SU-DHL-6 (cell line): ENCODE data around the gene BTG3.
A peak's percentile ranks its signal among the peaks of the same experiment; 100 is the strongest.

Source experiments
- H2AFZ ChIP-seq: fragments of 200-600 bp; sonication (generic); 2 replicates; pipeline ENCODE4 v1.6.1; 2014; ENCODE audit warnings: low read depth, mild to moderate bottlenecking, moderate library complexity, mixed read lengths, antibody characterized with exemption, low read length; ENCODE audit not compliant: severe bottlenecking
- H3F3A ChIP-seq: fragments of 200-600 bp; shearing (Covaris generic); 2 replicates; pipeline ENCODE4 v1.6.0; 2016; ENCODE audit warnings: antibody characterized with exemption, mild to moderate bottlenecking; ENCODE audit not compliant: insufficient read depth
- H3K27ac ChIP-seq: fragments of 200-600 bp; sonication (generic); 2 replicates; pipeline ENCODE4 v1.5.1; 2016; ENCODE audit warnings: low read depth, mild to moderate bottlenecking, low read length, moderate library complexity, mixed read lengths
- H3K27me3 ChIP-seq: fragments of 200-600 bp; sonication (generic), shearing (Covaris generic); 2 replicates; pipeline ENCODE4 v1.6.0; 2014; ENCODE audit warnings: mild to moderate bottlenecking, low read length
- H3K36me3 ChIP-seq: fragments of 200-600 bp; sonication (generic); 2 replicates; pipeline ENCODE4 v1.6.1; 2014; ENCODE audit warnings: mild to moderate bottlenecking, low read length, mixed read lengths
- H3K4me2 ChIP-seq: fragments of 300-600, 200-600 bp; shearing (Covaris generic), sonication (generic); 2 replicates; pipeline ENCODE4 v1.6.0; 2014; ENCODE audit warnings: low read length, low read depth, mild to moderate bottlenecking; ENCODE audit not compliant: poor library complexity, severe bottlenecking
- H3K4me3 ChIP-seq: fragments of 200-600 bp; sonication (generic); 2 replicates; pipeline ENCODE4 v1.5.1; 2014; ENCODE audit warnings: antibody characterized with exemption, low read length, mild to moderate bottlenecking, mixed read lengths; ENCODE audit not compliant: insufficient read depth, poor library complexity, severe bottlenecking
- H3K79me2 ChIP-seq: fragments of 200-600 bp; sonication (generic); 2 replicates; pipeline ENCODE4 v1.6.1; 2014; ENCODE audit warnings: mild to moderate bottlenecking, low read length, moderate library complexity; ENCODE audit not compliant: insufficient read depth
- H3K9ac ChIP-seq: fragments of 200-600 bp; sonication (generic); 2 replicates; pipeline ENCODE4 v1.7.0; 2014; ENCODE audit warnings: mild to moderate bottlenecking, low read length
- H3K9me2 ChIP-seq: fragments of 200-600 bp; sonication (generic); replicated peaks from 2 replicates; pipeline ENCODE4 v1.6.1; 2014; ENCODE audit warnings: low read length; ENCODE audit not compliant: insufficient read depth
- H3K9me3 ChIP-seq: fragments of 200-600 bp; sonication (generic); 2 replicates; pipeline ENCODE4 v1.6.1; 2014; ENCODE audit warnings: low read length, mixed read lengths; ENCODE audit not compliant: insufficient read depth
- H4K20me1 ChIP-seq: fragments of 200-600 bp; sonication (generic); 2 replicates; pipeline ENCODE4 v1.6.1; 2014; ENCODE audit warnings: low read depth, mild to moderate bottlenecking, antibody characterized with exemption, low read length, moderate library complexity, mixed read lengths
- CTCF ChIP-seq: fragments of 200-600 bp; sonication (generic); IDR thresholded peaks from one replicate; pipeline ENCODE4 v1.5.1; 2017; ENCODE audit warnings: antibody characterized with exemption, mild to moderate bottlenecking, low read length, moderate library complexity; ENCODE audit not compliant: insufficient read depth, poor library complexity, severe bottlenecking
- EZH2phosphoT487 ChIP-seq: fragments of 200-600 bp; sonication (generic), shearing (Covaris generic); conservative IDR thresholded peaks from 2 replicates; pipeline ENCODE4 v1.6.1; 2018; ENCODE audit warnings: mild to moderate bottlenecking, antibody characterized with exemption, low read length, moderate library complexity, mixed read lengths

BTG3 gene

GRCh38 chr21:17610911-17611310 is 1.8 kb downstream of the BTG3 start:
- Histone ChIP-seq H4K20me1 (peaks cover 18% of the 10 kb centered on the region; the same call in 1 of the 2 replicates), H3K9ac (peak overlapping the region; percentile 95), H3K36me3 (peaks cover 43% of the 10 kb centered on the region), H3K79me2 (peaks cover 64% of the 10 kb centered on the region), H2AFZ (no peak overlapping the region), H3K27ac (peak overlapping the region; percentile 57), H3K4me2 (peak overlapping the region; percentile 67), H3K27me3 (no peaks in the 10 kb centered on the region), H3K4me3 (peak overlapping the region; percentile 75), H3F3A (peaks cover 13% of the 10 kb centered on the region; the same call in 1 of the 2 replicates), H3K9me3 (no peaks in the 10 kb centered on the region), H3K9me2 (no peaks in the 10 kb centered on the region)
- TF ChIP-seq EZH2phosphoT487 (no peak), CTCF (no peak)

- peaks cover 55% of the 10 kb centered on the region for H3K36me3 ChIP-seq
- peaks cover 18% of the 10 kb centered on the region; the same call in 1 of the 2 replicates for H4K20me1 ChIP-seq
- H3K79me2 ChIP-seq = peaks cover 73% of the 10 kb centered on the region
- H3K9me2 ChIP-seq = no peaks in the 10 kb centered on the region
- H3K9ac ChIP-seq = no peak overlapping the region
- no peak overlapping the region for H2AFZ ChIP-seq
- no peak overlapping the region for H3K4me3 ChIP-seq
- H3K9me3 ChIP-seq = no peaks in the 10 kb centered on the region
- no peaks in the 10 kb centered on the region for H3K27me3 ChIP-seq
- H3K4me2 ChIP-seq = peak overlapping the region; percentile 67
- H3F3A ChIP-seq = peaks cover 13% of the 10 kb centered on the region; the same call in 1 of the 2 replicates
- H3K27ac ChIP-seq = no peak overlapping the region
- no peak for TF ChIP-seq EZH2phosphoT487
- TF ChIP-seq CTCF = no peak
These were observed 3.0 kb downstream of the BTG3 start for GRCh38 chr21:17609681-17610080.

- no peak for TF ChIP-seq EZH2phosphoT487
- TF ChIP-seq CTCF = no peak
- Histone ChIP-seq H3K9me3 (no peaks in the 10 kb centered on the region), H2AFZ (no peak overlapping the region), H4K20me1 (peaks cover 18% of the 10 kb centered on the region; the same call in 1 of the 2 replicates), H3K27me3 (no peaks in the 10 kb centered on the region), H3K27ac (no peak overlapping the region), H3F3A (peaks cover 3% of the 10 kb centered on the region; the same call in 1 of the 2 replicates), H3K4me3 (no peak overlapping the region), H3K9me2 (no peaks in the 10 kb centered on the region), H3K4me2 (no peak overlapping the region), H3K9ac (no peak overlapping the region), H3K36me3 (peaks cover 74% of the 10 kb centered on the region), H3K79me2 (peaks cover 92% of the 10 kb centered on the region)
These were observed 5.0 kb downstream of the BTG3 start for GRCh38 chr21:17607684-17608083.
